Transverse colon (tissue), 4 donors: ENCODE data around the gene FIS1. TPM values are rescaled to one million over a fixed set of nuclear protein-coding genes. Genes with fewer than 3 reads are reported as not detected.
"Not testable (repeated sequence)": the region's sequence is repeated elsewhere in the genome, so short reads cannot be mapped to it uniquely, and the experiment has no call there.

Experiments
- DNase-seq: peaks from one replicate; pipeline ENCODE4 v3.0.0-alpha.2; 2019
- H3K27ac ChIP-seq, 4 donors: fragments of 200-600 bp; sonication (generic); 2 replicates each; pipeline ENCODE4 v1.5.1; 2016 to 2018; ENCODE audit warnings: inconsistent platforms in 4 of 4
- H3K27me3 ChIP-seq: fragments of 200-600 bp; sonication (generic); 2 replicates; pipeline ENCODE4 v1.5.1; 2017; ENCODE audit warnings: inconsistent platforms
- H3K36me3 ChIP-seq, 4 donors: fragments of 200-600 bp; sonication (generic); 2 replicates each; pipeline ENCODE4 v1.5.1; 2017 to 2019; ENCODE audit warnings: inconsistent platforms in 4 of 4
- H3K4me1 ChIP-seq, 4 donors: fragments of 200-600 bp; sonication (generic); 2 replicates each; pipeline ENCODE4 v1.5.1; 2017 to 2020; ENCODE audit warnings: inconsistent platforms in 4 of 4
- H3K4me3 ChIP-seq, 4 donors: fragments of 200-600 bp; sonication (generic); 1 replicate in 1 of 4; 2 replicates in 3 of 4; pipeline versions ENCODE4 v1.5.1 to v1.6.1; 2017 to 2019; ENCODE audit warnings: inconsistent platforms in 4 of 4
- H3K9me3 ChIP-seq, 2 donors: fragments of 200-600 bp; sonication (generic); 2 replicates each; pipeline ENCODE4 v1.5.1; 2017 to 2019; ENCODE audit warnings: inconsistent platforms in 2 of 2
- EP300 ChIP-seq: sonication (generic); formaldehyde crosslinking; IDR thresholded peaks from one replicate; pipeline ENCODE4 v1.6.1; 2017; ENCODE audit warnings: antibody characterized with exemption, low read depth
- POLR2A ChIP-seq: fragments of 450-650 bp; IDR thresholded peaks from one replicate; pipeline ENCODE4 v1.6.1; 2016; ENCODE audit warnings: antibody characterized with exemption, mild to moderate bottlenecking, moderate library complexity
- POLR2AphosphoS5 ChIP-seq, 3 donors: sonication (generic); formaldehyde crosslinking; IDR thresholded peaks; one replicate each; pipeline ENCODE4 v1.6.1; 2016; ENCODE audit warnings: antibody characterized with exemption in 3 of 3
- WGBS, 2 donors: methylation state at CpG; one replicate each; pipeline ENCODE4 v1.1.5; 2018; ENCODE audit warnings: low coverage in 1 of 2; 5-methylcytosine and 5-hydroxymethylcytosine counted together
- in situ Hi-C, 4 donors: fragments of 200-750 bp; cut with MboI; loops; one replicate each; pipeline versions ENCODE4 v1.15.0 to v1.15.1; 2017; ENCODE audit warnings: low sequenced_read_pairs in 3 of 4, low pct_ligation_motif_present in 1 of 4, low pct_unique_long_range_greater_than_20kb in 1 of 4
- intact Hi-C: fragments of 100-400 bp; cut with DNase I; formaldehyde crosslinking; loops from one replicate; pipeline ENCODE4 v1.15.1; 2023; ENCODE audit warnings: low total_unique reads
- total RNA-seq, 4 donors: library from RNA; depleted of rRNA; stranded (reverse); fragments of >200 nt; gene quantifications; one replicate each; pipeline ENCODE4 v1.1.0, GENCODE V29; 2016
- TF ChIP-seq, protein P1 (sequence below), 5 experiments: fragments of 200-600 bp in 3 of 5; fragments of 450-650 bp in 2 of 5; sonication (generic) in 3 of 5; IDR thresholded peaks; 1 replicate in 2 of 5; 2 replicates in 3 of 5; pipeline ENCODE4 v1.5.1; 2016 to 2017; ENCODE audit warnings: antibody characterized with exemption in 5 of 5, inconsistent platforms in 3 of 5, mild to moderate bottlenecking in 2 of 5, moderate library complexity in 1 of 5

FIS1 gene
- total RNA-seq, 4 donors from 2014 or later, result 159 to 261 (median 187) TPM

DNA sequence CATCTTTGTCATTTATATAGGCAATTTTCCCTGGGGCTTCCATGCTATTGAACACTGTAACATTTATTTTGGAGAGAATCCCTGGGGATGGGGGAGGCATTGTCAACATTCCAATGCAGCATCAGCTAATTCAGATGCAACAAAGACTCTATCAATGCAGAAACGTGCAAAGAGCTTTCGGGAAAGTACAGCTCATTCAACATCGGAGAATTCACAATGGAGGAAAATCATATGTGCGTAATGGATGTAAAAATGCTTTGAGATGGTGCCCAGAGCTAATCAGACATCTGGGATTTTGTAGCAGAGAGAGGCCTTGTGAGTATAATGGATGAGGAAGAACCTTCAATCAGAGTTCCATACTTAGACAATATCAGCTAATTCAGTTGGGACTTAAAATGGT lies 28.3 kb upstream of the FIS1 start:
- Histone ChIP-seq H3K27me3 (peaks cover 3% of the 10 kb centered on the region), H3K36me3 (no peaks in the 10 kb centered on the region), H3K9me3 (no peaks in the 10 kb centered on the region), H3K27ac (no peak overlapping the region), H3K4me3 (no peak overlapping the region), H3K4me1 (no peaks in the 10 kb centered on the region)
- intact Hi-C loops, result no loop called here
- TF ChIP-seq EP300 (no peak), POLR2AphosphoS5 (IDR thresholded peaks at IDR 0.05) (no peak), POLR2A (no peak)
- TF ChIP-seq, protein P1, sequence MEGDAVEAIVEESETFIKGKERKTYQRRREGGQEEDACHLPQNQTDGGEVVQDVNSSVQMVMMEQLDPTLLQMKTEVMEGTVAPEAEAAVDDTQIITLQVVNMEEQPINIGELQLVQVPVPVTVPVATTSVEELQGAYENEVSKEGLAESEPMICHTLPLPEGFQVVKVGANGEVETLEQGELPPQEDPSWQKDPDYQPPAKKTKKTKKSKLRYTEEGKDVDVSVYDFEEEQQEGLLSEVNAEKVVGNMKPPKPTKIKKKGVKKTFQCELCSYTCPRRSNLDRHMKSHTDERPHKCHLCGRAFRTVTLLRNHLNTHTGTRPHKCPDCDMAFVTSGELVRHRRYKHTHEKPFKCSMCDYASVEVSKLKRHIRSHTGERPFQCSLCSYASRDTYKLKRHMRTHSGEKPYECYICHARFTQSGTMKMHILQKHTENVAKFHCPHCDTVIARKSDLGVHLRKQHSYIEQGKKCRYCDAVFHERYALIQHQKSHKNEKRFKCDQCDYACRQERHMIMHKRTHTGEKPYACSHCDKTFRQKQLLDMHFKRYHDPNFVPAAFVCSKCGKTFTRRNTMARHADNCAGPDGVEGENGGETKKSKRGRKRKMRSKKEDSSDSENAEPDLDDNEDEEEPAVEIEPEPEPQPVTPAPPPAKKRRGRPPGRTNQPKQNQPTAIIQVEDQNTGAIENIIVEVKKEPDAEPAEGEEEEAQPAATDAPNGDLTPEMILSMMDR (IDR thresholded peaks at IDR 0.05), result no peak
- no peak for DNase-seq
- 56 to 62% methylated on average over 3 to 4 of the region's 4 CpGs for WGBS, 2 donors
- in situ Hi-C loops, result loop anchor here in 1 of 4 donors (10.0 kb wide), 1 partner anchor 78 kb away; no protein-coding TSS in a partner anchor

DNA sequence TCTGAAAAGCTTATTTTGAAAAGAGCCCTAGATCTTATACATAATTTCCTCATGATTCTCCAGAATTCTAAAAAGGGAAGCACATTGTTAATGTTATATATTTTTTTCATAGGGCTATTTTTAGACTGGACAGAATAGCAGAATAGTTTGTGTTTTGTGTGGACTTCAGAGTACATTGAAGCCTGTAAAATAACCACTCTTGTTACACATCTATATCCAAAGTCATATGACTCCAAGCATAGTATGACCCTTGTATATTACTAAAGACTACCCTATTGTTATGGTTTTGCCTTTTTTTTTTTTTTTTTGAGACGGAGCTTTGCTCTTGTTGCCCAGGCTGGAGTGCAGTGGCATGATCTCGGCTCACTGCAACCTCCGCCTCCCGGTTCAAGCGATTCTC lies 26.1 kb upstream of the FIS1 start:
- Histone ChIP-seq H3K27me3 (peaks cover 3% of the 10 kb centered on the region), H3K9me3 (no peaks in the 10 kb centered on the region), H3K27ac (no peak overlapping the region), H3K36me3 (no peaks in the 10 kb centered on the region), H3K4me3 (no peak overlapping the region), H3K4me1 (no peaks in the 10 kb centered on the region)
- TF ChIP-seq POLR2A, result no peak
- TF ChIP-seq EP300, result no peak
- TF ChIP-seq POLR2AphosphoS5 (IDR thresholded peaks at IDR 0.05), result no peak
- TF ChIP-seq, protein P1 (IDR thresholded peaks at IDR 0.05), result no peak
- in situ Hi-C loops, result loop anchor here in 1 of 4 donors (10.0 kb wide), 1 partner anchor 76 kb away; no protein-coding TSS in a partner anchor
- 48 to 74% methylated on average over 2 to 5 of the region's 5 CpGs for WGBS, 2 donors
- DNase-seq, result no peak
- intact Hi-C loops, result no loop called here

DNA sequence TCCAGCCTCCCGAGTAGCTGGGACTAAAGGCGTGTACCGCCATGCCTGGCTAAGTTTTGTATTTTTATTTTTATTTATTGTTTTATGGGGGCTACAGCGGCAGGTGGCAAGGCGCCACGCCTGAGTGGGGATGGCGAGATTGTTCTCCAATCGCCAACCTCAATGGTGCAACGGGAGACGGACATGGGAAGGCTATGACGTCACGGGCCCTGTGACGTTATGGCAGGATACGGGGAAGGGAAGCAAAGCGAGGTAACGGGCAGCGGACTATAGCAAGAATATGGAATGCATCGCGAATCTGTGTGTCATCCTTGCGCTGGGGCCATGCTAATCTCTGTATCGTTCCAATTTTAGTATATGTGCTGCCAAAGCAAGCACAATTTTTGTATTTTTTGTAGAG lies 24.8 kb upstream of the FIS1 start:
- H3K36me3 ChIP-seq, result no peaks in the 10 kb centered on the region
- no peaks in the 10 kb centered on the region for H3K9me3 ChIP-seq
- in situ Hi-C loops, result loop anchor here in 2 of 4 donors (5.0 to 10.0 kb wide), 2 partner anchors 75 to 122 kb away; no protein-coding TSS in a partner anchor
- intact Hi-C loops, result loop anchor here (10.0 kb wide), 1 partner anchor 1385 kb away; no protein-coding TSS in a partner anchor
- TF ChIP-seq, protein P1 (IDR thresholded peaks at IDR 0.05), result no peak
- TF ChIP-seq EP300 (no peak), POLR2AphosphoS5 (IDR thresholded peaks at IDR 0.05) (no peak), POLR2A (no peak)
- DNase-seq, result no peak
- 91% methylated on average over 21 of the region's 21 CpGs; no CpG with 5 or more reads in 1 of the 2 donors for WGBS, 2 donors
- H3K4me1 ChIP-seq, result no peaks in the 10 kb centered on the region
- H3K27me3 ChIP-seq, result peaks cover 3% of the 10 kb centered on the region
- no peak overlapping the region for H3K27ac ChIP-seq
- no peak overlapping the region for H3K4me3 ChIP-seq

DNA sequence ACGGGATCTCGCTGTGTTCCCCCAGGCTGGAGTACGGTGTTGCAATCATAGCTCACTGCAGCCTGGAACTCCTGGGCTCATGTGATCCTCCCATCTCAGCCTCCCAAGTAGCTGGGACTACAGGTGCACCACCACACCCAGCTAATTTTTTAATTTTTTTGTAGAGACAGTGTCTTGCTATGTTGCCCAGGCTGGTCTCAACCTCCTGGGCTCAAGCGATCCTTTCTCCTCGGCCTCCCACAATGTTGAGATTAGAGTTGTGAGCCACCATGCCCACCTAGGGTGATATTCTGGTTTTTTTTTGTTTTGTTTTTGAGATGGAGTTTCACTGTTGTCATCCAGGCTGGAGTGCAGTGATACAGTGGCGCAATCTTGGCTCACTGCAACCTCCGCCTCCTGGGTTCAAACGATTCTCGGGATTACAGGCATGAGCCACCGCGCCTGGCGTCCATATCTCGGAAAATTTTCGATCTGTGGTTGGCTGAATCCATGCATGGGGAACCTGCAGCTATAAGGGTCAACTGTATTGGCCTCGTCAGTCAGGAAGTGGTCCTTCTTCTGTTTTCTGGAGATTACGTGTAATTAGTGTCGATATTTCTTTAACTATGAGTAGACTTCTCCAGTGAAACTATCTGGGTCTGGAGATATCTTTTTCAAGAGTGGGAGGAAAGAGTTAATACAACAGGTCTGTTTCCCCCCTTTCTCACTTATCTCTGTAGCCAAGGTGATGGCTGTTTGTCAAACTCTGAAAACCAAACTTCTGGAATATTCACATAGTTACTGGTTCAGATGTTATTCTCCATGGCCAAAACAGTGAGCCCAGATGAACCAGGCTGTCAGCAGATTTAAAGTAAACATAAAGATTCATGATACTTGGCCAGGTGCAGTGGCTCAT lies 21.0 kb upstream of the FIS1 start:
- Histone ChIP-seq H3K4me1 (no peaks in the 10 kb centered on the region), H3K4me3 (no peak overlapping the region), H3K36me3 (no peaks in the 10 kb centered on the region), H3K27me3 (peaks cover 6% of the 10 kb centered on the region), H3K9me3 (no peaks in the 10 kb centered on the region), H3K27ac (no peak overlapping the region)
- in situ Hi-C loops (loop anchor here in 1 of 4 donors (5.0 kb wide), 1 partner anchor 119 kb away; no protein-coding TSS in a partner anchor), intact Hi-C loops (loop anchor here (10.0 kb wide), 1 partner anchor 1381 kb away; no protein-coding TSS in a partner anchor)
- 48 to 76% methylated on average over 8 to 17 of the region's 17 CpGs for WGBS, 2 donors
- TF ChIP-seq EP300 (no peak), POLR2AphosphoS5 (IDR thresholded peaks at IDR 0.05) (no peak), POLR2A (no peak)
- TF ChIP-seq, protein P1 (IDR thresholded peaks at IDR 0.05), result no peak
- DNase-seq, result no peak

DNA sequence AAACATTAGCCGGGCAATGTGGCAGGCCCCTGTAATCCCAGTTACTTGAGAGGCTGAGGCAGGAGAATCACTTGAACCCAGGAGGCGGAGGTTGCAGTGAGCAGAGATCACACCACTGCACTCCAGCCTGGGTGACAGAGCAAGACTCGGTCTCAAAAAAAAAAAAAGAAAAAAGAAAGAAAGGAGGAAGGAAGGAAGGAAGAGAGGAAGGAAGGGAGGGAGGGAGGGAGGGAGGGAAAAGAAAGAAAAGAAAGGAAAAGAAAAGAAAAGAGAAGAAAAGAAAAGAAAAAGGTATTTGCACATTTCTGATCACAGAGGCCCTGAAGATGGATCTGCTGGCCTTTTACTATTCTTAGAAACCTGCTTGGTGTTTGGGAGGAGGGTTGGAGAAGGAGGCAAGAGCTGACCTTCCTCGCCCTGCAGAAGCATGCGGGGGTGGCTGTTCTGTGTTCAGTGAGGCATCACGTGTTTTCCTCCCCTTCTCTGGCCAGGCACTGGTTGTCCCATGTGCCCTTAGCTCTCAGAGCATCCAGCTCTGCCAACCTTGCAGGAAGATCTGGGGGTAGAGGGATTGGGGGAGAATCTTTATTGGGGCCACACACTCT lies 19.3 kb upstream of the FIS1 start:
- H3K4me3 ChIP-seq, DNase-seq, H3K4me1 ChIP-seq, H3K27ac ChIP-seq, H3K36me3 ChIP-seq, in situ Hi-C loops, H3K9me3 ChIP-seq: not testable (repeated sequence)
- WGBS, 2 donors, result 48 to 60% methylated on average over 5 to 6 of the region's 6 CpGs
- intact Hi-C loops, result loop anchor here (10.0 kb wide), 1 partner anchor 1379 kb away; no protein-coding TSS in a partner anchor
- H3K27me3 ChIP-seq, result peaks cover 11% of the 10 kb centered on the region
